Parathyroid adenoma (tissue), 2 donors: Measurements from ENCODE around the gene OR2AE1.

Experiments used
- H2AFZ ChIP-seq: fragments of 300-600 bp; sonication (generic); one replicate; pipeline ENCODE4 v1.7.0; 2017; ENCODE audit warnings: antibody characterized with exemption, mild to moderate bottlenecking
- H3K27ac ChIP-seq: fragments of 300-600 bp; sonication (generic); one replicate; pipeline ENCODE4 v1.7.0; 2017
- H3K27me3 ChIP-seq: fragments of 300-600 bp; sonication (generic); one replicate; pipeline ENCODE4 v1.7.0; 2017; ENCODE audit warnings: low read length; ENCODE audit not compliant: control insufficient read depth, insufficient read depth
- H3K36me3 ChIP-seq: fragments of 300-600 bp; sonication (generic); one replicate; pipeline ENCODE4 v1.7.0; 2017; ENCODE audit warnings: low read length; ENCODE audit not compliant: control insufficient read depth, insufficient read depth
- H3K4me1 ChIP-seq: fragments of 300-600 bp; sonication (generic); one replicate; pipeline ENCODE4 v1.7.0; 2017; ENCODE audit warnings: control low read depth
- H3K4me2 ChIP-seq: fragments of 300-600 bp; sonication (generic); one replicate; pipeline ENCODE4 v1.7.0; 2017; ENCODE audit warnings: low read length
- H3K4me3 ChIP-seq: fragments of 300-600 bp; sonication (generic); one replicate; pipeline ENCODE4 v1.7.0; 2017; ENCODE audit warnings: low read depth, low read length
- H3K79me2 ChIP-seq: fragments of 300-600 bp; sonication (generic); one replicate; pipeline ENCODE4 v1.7.0; 2017; ENCODE audit warnings: control low read depth
- H3K9ac ChIP-seq: fragments of 300-600 bp; sonication (generic); one replicate; pipeline ENCODE4 v1.7.0; 2017; ENCODE audit warnings: mild to moderate bottlenecking
- H3K9me3 ChIP-seq: fragments of 300-600 bp; sonication (generic); one replicate; pipeline ENCODE4 v1.7.0; 2017; ENCODE audit warnings: low read length; ENCODE audit not compliant: control insufficient read depth
- CTCF ChIP-seq: fragments of 300-600 bp; sonication (generic); IDR thresholded peaks from one replicate; pipeline ENCODE4 v1.7.0; 2017; ENCODE audit warnings: antibody characterized with exemption, mild to moderate bottlenecking
- donor health status: primary hyperparathyroidism.

Gene OR2AE1

GRCh38 chr7:99843808-99844207 lies 33.0 kb downstream of the OR2AE1 start:
- Histone ChIP-seq H3K9me3 (no peaks in the 10 kb centered on the region), H3K9ac (no peak overlapping the region), H3K4me1 (no peaks in the 10 kb centered on the region), H3K36me3 (no peaks in the 10 kb centered on the region), H3K27ac (no peak overlapping the region), H3K4me3 (no peak overlapping the region), H3K79me2 (no peaks in the 10 kb centered on the region), H3K4me2 (no peak overlapping the region), H2AFZ (no peak overlapping the region), H3K27me3 (no peaks in the 10 kb centered on the region)
- TF ChIP-seq CTCF = no peak

GRCh38 chr7:99842926-99843325 lies 33.9 kb downstream of the OR2AE1 start:
- Histone ChIP-seq H3K9me3 (no peaks in the 10 kb centered on the region), H3K4me3 (no peak overlapping the region), H3K4me1 (no peaks in the 10 kb centered on the region)

GRCh38 chr7:99840136-99840869 lies 36.5 kb downstream of the OR2AE1 start:
- Histone ChIP-seq H3K79me2 (no peaks in the 10 kb centered on the region), H3K27ac (no peak overlapping the region), H3K4me2 (no peak overlapping the region), H3K9me3 (no peaks in the 10 kb centered on the region), H3K36me3 (no peaks in the 10 kb centered on the region), H3K27me3 (no peaks in the 10 kb centered on the region), H3K9ac (no peak overlapping the region), H3K4me3 (no peak overlapping the region), H3K4me1 (no peaks in the 10 kb centered on the region), H2AFZ (no peak overlapping the region)
- no peak for TF ChIP-seq CTCF

More at GRCh38 chr7:99842926-99843325, 33.9 kb downstream of the OR2AE1 start:
- Histone ChIP-seq H3K79me2 (no peaks in the 10 kb centered on the region), H3K27me3 (no peaks in the 10 kb centered on the region), H3K4me2 (no peak overlapping the region), H3K27ac (no peak overlapping the region), H3K9ac (no peak overlapping the region), H2AFZ (no peak overlapping the region), H3K36me3 (no peaks in the 10 kb centered on the region)
- no peak for TF ChIP-seq CTCF

GRCh38 chr7:99839287-99840021 lies 37.4 kb downstream of the OR2AE1 start:
- H3K27ac ChIP-seq = no peak overlapping the region
- no peak overlapping the region for H3K4me3 ChIP-seq
- H3K79me2 ChIP-seq = no peaks in the 10 kb centered on the region
- H3K4me2 ChIP-seq = no peak overlapping the region
- no peak for TF ChIP-seq CTCF
- H3K9ac ChIP-seq = no peak overlapping the region
- no peaks in the 10 kb centered on the region for H3K4me1 ChIP-seq
- H3K27me3 ChIP-seq = no peaks in the 10 kb centered on the region
- H2AFZ ChIP-seq = no peak overlapping the region
- no peaks in the 10 kb centered on the region for H3K9me3 ChIP-seq
- no peaks in the 10 kb centered on the region for H3K36me3 ChIP-seq
